Prostate gland (tissue), 2 donors: Measurements from ENCODE around the gene SLC35G4.

ENCODE experiments used
- CTCF ChIP-seq, 4 experiments: fragments of 200-600 bp in 2 of 4; fragments of 450-650 bp in 2 of 4; sonication (generic) in 2 of 4; IDR thresholded peaks; 1 replicate in 3 of 4; 2 replicates in 1 of 4; pipeline ENCODE4 v1.5.1; 2016 to 2019; ENCODE audit warnings: antibody characterized with exemption in 4 of 4, mild to moderate bottlenecking in 2 of 4, moderate library complexity in 2 of 4
- POLR2A ChIP-seq: fragments of 450-650 bp; IDR thresholded peaks from one replicate; pipeline ENCODE4 v1.6.1; 2016; ENCODE audit warnings: antibody characterized with exemption, mild to moderate bottlenecking
- POLR2AphosphoS5 ChIP-seq: sonication (generic); formaldehyde crosslinking; IDR thresholded peaks from one replicate; pipeline ENCODE4 v1.6.1; 2017; ENCODE audit warnings: antibody characterized with exemption

GRCh38 chr18:11658019-11658418, 48.6 kb downstream of the SLC35G4 start:
- TF ChIP-seq CTCF (IDR thresholded peaks at IDR 0.05) (no peak), POLR2A (no peak), POLR2AphosphoS5 (no peak)
